ENCODE data around the gene CHMP2B.
A peak's percentile ranks its signal among the peaks of the same experiment; 100 is the strongest.
"Not testable (repeated sequence)": the region's sequence is repeated elsewhere in the genome, so short reads cannot be mapped to it uniquely, and the experiment has no call there.

CHMP2B gene

DNA sequence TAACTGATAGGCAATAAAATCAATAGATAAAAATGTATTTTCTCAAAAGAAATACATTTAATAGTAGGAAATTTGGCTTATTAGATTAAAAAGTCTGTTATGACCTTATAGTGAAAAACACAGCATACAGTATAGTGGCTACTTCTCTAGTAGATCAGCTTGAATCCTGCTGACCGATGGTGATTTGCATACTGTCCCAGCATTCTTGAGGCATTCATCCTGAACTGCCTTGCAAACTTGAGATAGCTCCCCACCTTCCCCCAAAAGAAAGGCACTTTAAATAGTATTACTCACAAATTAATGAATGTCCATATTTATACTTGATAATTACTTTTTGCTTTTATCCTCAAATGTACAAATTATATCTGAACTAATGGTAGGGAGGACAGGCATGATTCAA, 6.7 kb downstream of the CHMP2B start:
- DNase-seq (ENCODE audit: low spot score): no peak

DNA sequence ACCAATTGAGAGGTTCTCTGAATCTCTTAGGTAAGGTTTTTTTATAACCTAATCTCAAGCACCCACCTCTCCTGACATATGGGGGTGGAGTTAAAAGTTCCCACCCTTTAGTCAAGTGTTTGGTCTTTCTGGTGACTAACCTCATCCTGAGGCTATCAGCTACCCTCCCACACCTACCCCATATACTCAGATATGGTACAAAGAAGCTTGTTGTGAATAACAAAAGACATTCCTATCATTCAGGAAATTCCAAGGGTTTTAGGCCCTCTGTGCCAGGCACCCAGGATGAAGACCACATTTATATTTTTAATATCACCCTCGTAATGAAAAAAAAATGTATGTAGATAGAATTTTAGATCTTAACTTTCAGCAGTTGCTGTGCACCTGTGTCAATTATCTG, 9.0 kb downstream of the CHMP2B start:
- peak; percentile 34 for DNase-seq (ENCODE audit: low spot score)

DNA sequence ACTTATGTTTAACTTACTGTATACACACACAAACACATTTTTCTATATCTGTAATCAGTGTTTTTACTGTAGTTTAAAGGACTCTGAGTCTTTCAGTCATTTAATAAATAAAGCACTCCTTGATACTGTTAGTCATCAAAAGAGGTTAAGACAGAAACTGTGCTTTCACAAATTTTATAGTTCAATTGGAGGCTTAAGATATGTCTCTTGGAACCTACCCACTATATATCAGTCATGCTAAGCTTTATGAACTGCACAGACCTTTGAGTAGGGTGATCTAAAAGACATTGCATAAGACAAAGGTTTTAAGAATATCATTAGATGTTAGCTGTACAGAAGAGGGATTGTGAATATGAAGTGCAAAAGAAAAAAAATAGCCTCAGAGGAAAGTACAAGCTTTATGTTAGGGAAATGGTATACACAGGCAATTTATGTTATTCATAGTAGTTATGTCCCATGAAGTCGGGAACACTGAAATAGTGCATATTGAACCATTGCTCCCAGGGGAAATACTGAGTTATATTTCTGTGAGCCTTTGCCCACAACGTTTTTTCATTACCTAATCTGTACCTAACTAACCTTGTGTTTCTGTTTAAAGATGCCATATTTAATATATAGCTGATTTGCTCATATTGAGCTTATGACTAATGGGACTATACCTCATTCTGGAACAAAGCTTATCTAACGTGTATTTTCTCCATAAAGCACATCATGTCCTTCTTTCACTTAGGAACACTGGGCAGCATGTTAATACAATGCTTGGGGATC, 19.7 kb downstream of the CHMP2B start:
- no peak for DNase-seq (ENCODE audit: low spot score)

DNA sequence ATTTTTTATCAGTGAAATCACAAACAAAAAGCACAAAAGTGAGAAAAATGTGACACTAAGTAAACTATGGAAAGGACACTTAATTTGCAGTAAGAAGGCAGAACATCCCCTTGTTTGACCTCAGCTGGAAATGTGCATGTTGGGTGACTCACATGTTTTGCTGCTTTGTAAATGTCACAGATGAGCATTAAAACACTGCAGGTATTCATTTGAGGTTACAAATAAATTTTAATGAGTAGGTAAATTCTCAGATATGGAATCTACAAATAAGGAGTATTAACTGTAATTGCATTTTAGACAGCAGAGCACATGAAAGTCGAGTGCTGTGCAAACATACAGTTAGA, 20.3 kb downstream of the CHMP2B start:
- no peak for DNase-seq (ENCODE audit: low spot score)

DNA sequence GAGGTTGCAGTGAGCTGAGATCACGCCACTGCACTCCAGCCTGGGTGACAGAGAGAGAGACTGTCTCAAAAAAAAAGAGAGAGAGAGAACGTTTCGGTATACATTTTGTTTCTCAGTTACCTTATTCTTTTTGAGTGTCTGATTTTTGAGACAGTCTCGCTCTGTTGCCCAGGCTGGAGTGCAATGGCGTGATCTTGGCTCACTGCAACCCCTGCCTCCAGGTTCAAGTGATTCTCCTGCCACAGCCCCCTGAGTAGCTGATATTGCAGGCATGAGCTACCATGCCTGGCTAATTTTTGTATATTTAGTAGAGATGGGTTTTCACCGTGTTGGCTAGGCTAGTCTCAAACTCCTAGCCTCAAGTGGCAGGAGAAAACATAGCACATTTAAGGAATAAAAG, 21.1 kb downstream of the CHMP2B start:
- DNase-seq (ENCODE audit: low spot score): not testable (repeated sequence)

- no peak for DNase-seq (ENCODE audit: low spot score)
These were observed 21.7 kb downstream of the CHMP2B start for GRCh38 chr3:87248831-87249230.

DNA sequence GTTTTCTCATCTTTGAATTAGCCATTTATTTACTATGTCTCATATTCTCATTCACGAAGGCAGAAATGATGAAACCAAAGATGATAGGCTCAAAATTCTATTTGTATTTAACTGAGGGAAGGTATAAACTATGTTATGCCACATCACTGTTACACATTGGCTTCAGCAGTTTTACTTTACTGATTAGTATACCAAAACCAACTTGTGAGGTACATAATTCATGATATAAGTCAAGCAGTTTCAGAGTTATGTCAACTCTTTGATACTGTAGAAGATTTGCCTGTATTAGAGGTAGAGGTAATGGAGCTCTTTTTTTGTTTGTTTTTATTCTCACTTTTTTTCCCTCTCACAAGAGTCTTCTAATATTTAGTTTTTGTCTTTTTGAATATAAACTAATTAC, 22.9 kb downstream of the CHMP2B start:
- DNase-seq (ENCODE audit: low spot score): no peak

DNA sequence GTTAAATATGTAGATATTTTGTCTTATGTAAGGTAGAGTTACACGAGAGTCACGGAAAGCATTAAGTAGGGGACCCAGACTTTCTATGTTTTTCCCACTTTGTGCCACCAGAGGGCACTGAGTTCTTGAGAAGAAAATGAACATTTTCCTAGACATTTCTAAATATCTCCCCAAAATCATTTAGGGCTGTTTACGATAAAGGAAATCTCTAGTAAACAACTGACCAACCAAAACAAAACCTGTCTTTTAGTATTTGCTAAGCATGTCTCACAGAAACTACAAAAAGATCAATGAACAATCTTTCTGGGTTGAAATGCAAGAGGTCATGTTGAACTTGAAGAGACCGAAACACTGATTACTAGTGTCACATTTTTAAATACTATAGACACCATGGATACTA, 33.2 kb downstream of the CHMP2B start:
- DNase-seq (ENCODE audit: low spot score): peak; percentile 60

DNA sequence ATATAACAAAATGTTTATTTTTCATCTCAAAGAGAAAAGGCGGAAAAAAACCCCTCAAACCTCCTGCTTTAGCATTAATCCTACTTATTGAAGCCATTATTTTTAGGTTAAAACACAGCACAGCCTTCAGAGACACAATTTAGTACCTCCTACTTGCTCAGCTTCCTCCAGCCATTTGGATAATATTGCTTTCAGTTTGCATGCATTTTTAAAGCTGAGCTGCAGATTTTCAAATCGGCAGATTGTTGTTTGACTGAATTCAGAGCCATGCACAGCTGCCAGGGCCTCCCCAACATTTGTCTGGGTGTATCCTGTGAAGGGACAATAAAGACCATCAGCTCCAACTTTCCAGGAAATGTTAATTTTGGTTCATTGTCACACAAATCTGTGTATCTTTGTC, 34.8 kb downstream of the CHMP2B start:
- DNase-seq (ENCODE audit: low spot score): no peak

GRCh38 chr3:87267953-87268645, 41.0 kb downstream of the CHMP2B start:
- no peak for DNase-seq (ENCODE audit: low spot score)

- no peak for DNase-seq (ENCODE audit: low spot score)
These were observed 41.6 kb downstream of the CHMP2B start for GRCh38 chr3:87268646-87269211.

GRCh38 chr3:87269723-87270122, 42.6 kb downstream of the CHMP2B start:
- DNase-seq (ENCODE audit: low spot score): no peak

GRCh38 chr3:87270908-87271700, 44.0 kb downstream of the CHMP2B start:
- no peak for DNase-seq (ENCODE audit: low spot score)

- no peak for DNase-seq (ENCODE audit: low spot score)
These were observed 45.7 kb downstream of the CHMP2B start for GRCh38 chr3:87272718-87273341.

DNA sequence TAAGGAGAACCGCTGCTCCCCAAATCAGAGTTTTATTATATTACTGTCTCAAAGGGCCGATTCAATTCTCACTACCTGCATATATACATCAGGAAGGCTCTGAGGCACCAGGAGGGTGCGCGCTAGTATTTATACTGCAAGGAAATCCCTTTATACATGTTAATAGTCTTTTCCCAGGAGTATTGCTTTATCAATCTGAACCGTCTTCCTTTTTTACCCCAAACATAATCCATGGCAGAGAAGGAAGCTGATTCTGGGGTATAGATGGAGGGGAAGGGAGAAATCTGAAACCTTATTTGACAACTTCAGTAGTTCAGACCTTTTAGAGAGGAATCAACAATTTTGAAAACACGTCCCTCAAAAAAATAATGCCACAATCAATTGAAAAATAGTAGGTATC, 49.4 kb downstream of the CHMP2B start, which contains the start of gene POU1F1:
Gene POU1F1, minus strand, starts transcription at position 101 of the 400 bp plus-strand sequence. CDS start 122 bp downstream, outside the sequence.
- DNase-seq (ENCODE audit: low spot score): no peak

DNA sequence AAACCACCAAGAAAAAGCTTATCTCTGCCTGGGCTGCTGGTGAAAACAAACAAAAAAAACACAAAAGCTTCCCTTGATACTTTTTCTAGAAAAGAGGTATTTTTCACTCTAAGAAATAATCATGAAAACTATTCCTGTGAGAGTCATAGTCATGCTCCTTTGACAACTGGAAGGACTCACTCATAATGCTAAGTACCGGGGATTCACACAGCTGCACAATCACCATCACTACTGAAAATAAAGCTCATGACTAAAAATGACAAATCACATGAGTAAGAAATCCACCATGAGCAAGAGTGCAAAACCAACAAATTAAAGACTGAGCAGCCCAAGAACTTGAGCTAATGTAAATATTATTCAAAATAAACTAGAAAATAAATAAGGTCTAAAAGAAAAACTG, 59.9 kb downstream of the CHMP2B start:
- DNase-seq (ENCODE audit: low spot score): no peak

DNA sequence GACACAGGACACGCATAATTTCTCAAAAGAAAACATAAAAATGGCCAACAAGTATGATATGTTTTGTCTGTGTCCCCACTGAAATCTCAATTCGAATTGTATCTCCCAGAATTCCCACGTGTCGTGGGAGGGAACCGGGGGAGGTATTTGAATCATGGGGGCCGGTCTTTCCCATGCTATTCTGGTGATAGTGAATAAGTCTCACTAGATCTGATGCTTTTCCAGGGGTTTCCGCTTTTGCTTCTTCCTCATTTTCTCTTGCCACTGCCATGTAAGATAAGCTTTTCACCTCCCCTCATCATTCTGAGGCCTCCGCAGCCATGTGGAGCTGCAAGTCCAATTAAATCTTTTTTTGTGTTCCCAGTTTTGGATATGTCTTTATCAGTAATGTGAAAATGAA, 61.3 kb downstream of the CHMP2B start:
- DNase-seq (ENCODE audit: low spot score): no peak

DNA sequence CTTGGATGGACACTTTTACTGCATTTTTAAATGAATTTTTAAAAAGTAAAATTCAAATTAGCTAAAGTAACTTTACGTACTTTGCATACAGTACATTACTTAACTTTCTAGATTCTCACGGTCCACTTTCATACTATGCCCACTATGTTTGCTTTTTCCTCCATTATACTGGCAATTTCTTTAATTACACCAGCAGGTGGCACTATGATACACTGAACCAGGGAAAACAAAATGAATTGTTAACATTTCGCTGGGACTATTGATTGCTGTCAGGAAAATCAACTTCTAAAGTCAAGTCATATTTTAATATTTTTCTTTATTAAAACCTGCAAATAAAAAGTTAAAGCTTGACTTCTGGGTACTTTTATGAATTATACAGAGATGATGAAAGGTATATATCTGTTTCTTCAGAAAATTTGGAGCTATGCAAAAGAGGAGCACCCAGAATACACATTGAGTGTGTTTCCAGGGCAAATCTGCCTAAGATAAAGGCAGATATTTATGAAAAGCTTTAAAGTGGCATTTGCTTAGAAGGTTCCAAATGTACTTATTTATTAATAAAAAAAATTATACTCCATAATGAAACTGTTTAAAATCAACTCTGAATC, 71.1 kb downstream of the CHMP2B start:
- peak; percentile 64 for DNase-seq (ENCODE audit: low spot score)

DNA sequence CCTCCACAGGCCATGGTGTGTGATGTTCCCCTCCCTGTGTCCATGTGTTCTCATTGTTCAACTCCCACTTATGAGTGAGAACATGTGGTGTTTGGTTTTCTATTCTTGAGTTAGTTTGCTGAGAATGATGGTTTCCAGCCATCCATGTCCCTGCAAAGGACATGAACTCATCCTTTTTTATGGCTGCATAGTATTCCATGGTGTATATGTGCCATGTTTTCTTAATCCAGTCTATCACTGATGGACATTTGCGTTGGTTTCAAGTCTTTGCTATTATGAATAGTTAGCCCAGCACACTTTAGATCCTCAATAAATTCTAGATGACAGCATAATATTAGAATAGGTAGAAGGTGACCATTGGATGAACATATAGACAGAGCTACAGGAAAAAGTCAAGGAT, 77.9 kb downstream of the CHMP2B start:
- DNase-seq (ENCODE audit: low spot score): not testable (repeated sequence)

Measured in LoVo (cell line).